HG03097 (cell line): ENCODE measurements around the gene AGTRAP.

Source experiments
- ATAC-seq: cut with Tn5 transposase; IDR thresholded peaks from one replicate; pipeline ENCODE4 v1.9.1; 2021; ENCODE audit not compliant: unreplicated experiment, low FRiP score

AGTRAP gene

DNA sequence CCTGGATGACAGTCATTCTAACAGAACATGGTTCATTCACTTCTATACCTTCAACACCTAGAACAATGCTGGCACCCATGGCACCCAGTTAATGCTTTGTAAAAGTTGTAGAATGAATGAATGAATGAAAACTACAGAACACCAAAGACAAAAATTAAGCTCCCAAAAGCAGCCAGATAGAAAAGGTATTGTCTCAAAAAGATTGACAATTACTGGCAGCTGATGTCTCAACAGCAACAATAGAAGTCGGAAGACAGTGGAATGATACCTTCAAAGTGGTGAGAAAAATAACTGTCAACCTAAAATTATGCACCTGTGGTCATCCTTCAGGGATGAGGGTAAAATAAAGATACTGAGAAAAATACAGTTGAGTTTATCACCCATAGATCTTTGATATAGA, 21.1 kb downstream of the AGTRAP start:
- ATAC-seq: no peak

DNA sequence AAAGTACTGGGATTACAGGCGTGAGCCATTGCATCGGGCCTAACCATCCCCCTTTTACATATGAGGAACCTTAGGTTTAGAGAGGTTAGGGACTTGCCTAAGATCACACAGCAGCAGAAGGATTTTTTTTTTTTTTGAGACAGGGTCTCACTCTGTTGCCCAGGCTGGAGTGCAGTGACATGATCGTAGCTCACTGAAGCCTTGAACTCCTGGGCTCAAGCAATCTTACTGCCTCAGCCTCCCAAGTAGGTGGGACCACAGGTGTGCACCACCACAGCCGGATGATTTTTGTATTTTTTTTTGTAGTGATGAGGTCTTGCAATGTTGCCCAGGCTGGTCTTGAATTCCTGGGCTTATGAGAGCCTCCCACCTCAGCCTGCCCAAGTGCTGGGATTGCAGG, 23.9 kb downstream of the AGTRAP start:
- no peak for ATAC-seq

- no peak for ATAC-seq
Measured at GRCh38 chr1:11761285-11761684, 25.3 kb downstream of the AGTRAP start.

DNA sequence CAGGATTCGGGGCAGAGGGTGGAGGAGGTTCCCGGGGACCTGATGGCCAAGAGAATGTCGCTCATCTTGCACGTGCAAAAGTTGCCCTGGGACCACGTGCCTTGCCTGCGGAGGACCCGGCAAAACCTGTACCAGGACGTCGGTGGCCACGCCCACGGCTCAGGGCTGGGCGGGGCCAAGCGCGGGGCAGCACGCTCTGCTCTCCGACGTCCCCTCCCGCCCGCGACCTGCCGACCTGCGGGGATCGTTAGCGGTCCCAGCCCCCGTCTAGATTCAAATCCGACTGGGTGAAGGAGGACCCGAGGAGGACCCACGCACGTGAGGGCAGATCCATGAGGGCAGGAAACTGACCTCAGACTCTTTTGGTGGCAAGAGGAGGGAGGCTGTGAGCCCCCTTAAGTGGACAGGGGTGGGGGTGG, 26.1 kb downstream of the AGTRAP start, which contains the start of gene C1orf167:
TSS of gene C1orf167 (plus strand) at position 206 of the 419 bp plus-strand sequence. CDS start 2,208 bp downstream, outside the sequence.
- ATAC-seq: no peak

DNA sequence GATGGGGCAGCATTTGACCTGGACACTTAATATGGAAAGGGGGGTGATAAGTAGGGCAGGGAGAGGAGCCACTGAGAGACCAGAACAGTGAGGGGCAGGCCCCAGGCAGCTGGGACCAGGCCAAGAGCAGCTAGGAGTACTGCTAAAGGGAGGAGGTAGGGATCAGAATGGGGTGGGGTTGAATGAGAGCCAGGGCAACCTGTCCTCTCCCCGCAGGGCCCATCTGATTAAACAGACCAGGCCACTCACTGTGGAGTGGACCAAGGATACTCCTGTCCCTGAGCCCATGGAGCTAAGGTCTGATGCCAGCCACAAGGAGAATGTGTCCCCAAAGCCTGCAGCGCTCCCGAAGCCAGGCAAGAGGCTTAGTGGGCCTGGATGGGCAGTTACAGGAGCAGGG, 28.2 kb downstream of the AGTRAP start:
- ATAC-seq: no peak

GRCh38 chr1:11764519-11764918, 28.6 kb downstream of the AGTRAP start:
- ATAC-seq: no peak

- ATAC-seq: no peak
Measured at GRCh38 chr1:11765661-11766428, 29.9 kb downstream of the AGTRAP start.

DNA sequence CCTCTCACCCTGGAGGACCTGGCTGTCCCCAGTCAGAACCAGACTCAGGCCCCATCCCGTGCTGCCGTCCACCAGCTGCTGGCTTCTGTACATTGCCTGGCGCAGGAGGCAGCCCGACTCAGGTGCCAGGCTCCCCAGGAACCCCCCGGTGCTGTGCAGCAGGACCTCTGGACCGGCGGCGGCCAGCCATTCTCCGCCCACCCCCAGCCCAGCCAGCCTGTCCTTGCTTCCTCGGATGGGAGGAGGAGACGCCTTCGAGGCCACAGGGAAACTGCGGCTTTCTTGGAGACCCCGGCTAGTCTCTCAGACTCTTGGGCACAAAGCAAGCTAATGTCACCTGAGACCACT, 30.5 kb downstream of the AGTRAP start:
- ATAC-seq: no peak

DNA sequence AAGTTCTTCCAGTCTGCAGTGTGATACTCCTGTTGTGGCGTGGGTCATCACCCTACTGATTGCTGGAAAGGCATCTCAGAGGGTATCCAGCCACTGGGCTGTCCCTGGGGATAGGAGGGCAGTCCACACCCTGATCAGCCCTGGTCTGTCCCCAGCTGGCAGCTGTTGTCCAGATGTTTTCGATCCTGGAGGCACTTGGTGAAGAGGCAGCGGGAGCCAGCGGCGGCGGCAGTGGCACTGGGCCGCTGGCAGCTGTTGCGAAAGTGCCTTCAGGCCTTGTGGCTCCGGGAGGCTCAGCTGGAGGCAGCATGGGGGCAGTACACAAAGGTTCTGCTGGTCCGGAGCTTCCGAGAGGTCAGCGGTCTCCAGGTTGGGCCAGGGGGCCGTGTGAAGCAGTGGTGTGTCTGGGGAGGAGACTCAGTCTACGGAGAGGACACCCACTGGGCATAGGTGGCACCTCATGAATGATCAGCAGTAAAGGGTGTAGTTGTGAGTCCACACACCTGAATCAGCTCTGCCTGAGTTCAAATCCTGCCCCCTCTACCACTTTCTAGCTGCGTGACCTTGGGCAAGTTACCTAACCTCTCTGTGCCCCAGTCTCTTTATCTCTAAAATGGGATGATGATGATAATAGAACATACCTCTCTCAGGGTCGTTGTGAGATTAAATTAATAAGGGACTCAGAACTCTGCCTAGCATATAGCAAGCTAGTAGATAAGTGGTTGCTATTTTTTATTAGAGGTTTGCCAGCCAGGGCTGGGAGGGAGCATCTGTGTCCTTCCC, 32.2 kb downstream of the AGTRAP start:
- no peak for ATAC-seq

GRCh38 chr1:11768821-11769220, 32.9 kb downstream of the AGTRAP start:
- ATAC-seq: no peak

DNA sequence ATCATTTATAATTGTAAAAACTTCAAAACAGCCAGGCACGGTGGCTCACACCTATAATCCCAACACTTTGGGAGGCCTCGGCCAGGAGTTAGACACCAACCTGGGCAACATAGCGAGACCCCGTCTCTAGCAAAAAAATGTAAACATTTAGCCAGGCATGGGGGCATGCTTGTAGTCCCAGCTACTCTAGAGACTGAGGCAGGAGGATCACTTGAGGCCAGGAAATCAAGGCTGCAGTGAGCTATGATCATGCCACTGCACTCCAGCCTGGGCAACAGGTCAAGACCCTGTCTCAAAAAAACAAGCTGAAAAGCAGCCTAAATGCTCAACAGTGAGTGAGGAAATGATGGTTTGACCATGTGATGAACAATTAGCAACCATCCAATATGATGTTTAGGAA, 33.3 kb downstream of the AGTRAP start:
- no peak for ATAC-seq

DNA sequence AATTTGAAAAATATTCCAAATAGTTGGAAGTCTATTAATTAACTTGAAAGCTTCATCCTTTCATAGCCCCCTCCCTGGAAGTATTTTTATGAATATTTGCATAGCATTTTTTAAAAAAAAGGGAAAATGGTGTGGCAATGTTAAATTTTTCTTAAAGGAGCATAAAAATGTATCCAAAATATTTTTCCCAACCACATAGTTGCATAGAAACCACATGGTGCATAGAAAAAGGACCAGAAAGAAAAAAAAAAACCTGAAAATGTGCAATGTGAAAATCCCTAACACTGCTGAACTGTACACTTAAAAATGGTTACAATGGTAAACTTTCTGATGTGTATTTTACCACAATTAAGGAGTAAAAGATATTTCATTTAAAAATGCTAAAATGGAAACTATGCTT, 34.1 kb downstream of the AGTRAP start:
- ATAC-seq: no peak

DNA sequence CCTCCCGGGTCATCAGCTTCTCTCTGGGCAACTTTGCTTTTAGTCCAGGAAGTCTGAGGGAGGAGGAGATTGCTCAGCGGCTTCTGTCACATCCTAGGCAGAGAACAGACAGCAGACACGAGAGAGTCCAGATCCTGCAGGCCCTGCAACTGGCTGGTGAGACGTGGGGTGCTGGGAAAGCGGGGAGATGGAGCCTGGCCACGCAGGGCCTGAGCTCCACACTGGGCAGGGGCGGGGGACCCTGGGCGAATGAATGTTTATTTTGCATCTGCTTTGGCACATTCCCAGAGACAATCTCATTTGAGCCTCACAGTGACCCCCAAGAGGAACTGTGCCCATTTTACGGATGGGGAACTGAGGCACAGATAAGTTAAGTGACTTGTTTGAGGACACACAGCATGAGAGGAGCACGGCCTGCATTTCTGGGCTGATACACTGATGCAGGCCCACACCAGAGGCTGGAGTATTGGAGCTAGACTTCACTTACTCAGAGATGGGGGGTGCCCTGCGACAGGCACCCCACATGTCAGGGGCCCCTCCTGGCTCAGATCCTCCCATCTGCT, 35.6 kb downstream of the AGTRAP start:
- no peak for ATAC-seq

DNA sequence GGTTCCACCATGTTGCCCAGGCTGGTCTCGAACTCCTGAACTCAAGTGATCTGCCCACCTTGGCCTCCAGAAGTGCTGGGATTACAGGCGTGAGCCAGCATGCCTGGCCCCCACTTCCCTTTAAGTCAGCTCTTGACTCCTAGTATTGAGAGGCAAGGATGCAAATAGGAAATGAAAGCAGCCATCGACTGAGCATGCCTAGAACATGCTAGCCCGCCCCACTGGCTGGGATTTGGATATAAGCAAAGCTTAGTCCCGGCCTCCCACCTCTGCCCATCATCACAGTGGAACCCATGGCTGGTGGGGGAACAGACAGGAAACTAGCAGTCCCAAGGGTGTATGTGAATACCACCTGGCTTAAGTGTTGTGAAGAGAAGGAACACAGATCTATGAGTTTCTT, 36.5 kb downstream of the AGTRAP start:
- no peak for ATAC-seq

- no peak for ATAC-seq
Measured at GRCh38 chr1:11774753-11775152, 38.8 kb downstream of the AGTRAP start.

GRCh38 chr1:11777658-11778322, 41.9 kb downstream of the AGTRAP start:
- no peak for ATAC-seq

DNA sequence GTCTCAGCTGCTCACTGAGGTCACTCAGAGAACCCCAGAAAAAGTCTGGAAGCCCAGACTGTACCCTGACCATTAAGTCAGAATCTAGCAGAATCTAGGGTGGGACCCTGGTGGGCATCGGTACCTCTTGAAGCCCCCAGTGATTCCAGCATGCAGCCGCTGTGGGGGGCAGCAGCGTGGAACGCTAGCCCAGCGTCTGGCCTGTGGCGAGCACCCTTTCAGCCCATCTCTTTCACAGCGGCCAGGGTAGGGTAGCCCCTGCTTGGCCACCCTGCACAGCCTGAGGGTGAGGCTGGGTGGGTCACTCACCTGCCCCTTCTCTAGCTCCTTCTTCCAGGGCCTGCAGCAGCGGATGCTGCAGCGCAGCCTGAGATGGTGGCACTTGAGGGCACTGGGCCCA, 42.4 kb downstream of the AGTRAP start:
- ATAC-seq: no peak

DNA sequence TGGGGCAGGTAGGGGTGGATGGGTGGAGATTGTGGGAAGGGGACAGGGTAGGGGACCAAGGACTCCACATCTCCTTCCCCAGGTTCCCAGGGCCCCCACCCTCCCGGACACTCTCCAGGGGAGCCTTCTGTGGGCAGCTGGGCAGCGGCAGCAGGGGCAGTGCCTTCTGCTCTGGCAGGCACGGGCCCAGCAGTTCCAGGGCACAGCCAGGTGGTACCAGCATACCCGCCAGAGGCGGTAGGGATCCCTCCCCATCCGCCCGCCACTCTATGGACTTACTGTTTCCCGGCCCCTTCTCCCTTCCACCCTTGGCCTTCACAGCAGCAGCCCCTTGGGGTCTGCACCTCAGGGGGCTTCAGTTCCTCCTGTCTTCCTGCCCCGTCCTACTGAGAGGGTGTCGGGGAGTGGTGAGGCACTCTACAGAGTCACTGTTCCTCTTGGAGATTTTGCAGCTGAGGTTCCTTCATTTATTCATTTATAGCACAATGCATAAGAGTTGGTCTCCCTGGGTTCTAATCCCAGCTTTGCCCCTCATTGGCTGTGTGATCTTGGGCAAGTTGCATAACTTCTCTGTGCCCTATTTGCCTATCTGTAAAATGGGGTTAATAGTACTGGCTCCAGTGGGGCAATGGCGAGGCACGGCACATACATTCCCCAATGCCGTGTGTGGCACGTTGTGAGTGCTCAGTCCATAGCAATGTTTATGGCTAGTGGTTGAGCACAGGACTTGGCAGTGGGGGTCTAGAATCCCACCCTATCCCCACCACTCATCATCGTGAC, 43.1 kb downstream of the AGTRAP start:
- no peak for ATAC-seq

- ATAC-seq: no peak
Measured at GRCh38 chr1:11779715-11780379, 43.9 kb downstream of the AGTRAP start.
